ENCODE measurements around the gene TMEM108.
"Not testable (repeated sequence)": the region's sequence is repeated elsewhere in the genome, so short reads cannot be mapped to it uniquely, and the experiment has no call there.

TMEM108 gene

DNA sequence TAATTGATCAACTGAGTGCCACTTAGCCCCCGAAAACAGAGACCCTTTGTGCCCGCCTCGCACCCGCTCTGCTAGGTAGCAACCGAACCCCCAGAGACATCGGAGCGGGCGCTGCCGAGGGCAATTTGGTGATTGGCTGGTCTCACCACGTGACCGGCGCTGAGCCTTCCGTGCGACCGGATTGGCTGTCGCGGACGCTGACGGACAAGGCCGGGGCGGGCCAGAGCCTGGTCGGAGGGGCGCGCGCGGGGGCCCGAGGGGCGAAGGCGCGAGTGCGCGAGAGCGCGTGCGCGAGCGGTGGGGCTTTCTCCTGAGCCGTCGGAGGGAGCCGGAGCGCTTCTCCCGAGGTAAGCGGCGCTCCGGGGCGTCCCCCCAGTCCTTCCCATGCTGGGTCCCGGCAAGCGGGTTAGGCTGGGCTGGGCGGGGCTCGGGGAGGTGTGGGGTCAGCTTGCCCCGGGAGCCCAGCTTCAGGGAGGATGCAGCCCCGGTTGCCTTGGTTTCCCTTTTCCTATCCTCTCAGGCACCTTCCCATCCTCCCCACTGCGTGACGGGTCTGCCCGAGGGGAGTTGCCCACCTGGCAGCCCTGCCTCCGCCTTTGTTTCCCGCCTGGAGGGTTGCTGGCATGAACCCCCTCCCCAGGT lies at the start of gene TMEM108:
Gene TMEM108 (plus strand): TSS at position 303 of the 642 bp plus-strand sequence.
- in situ Hi-C loops (cut with HindIII; ENCODE audit: low sequenced_read_pairs), result no loop called here
- TF ChIP-seq, protein P1, sequence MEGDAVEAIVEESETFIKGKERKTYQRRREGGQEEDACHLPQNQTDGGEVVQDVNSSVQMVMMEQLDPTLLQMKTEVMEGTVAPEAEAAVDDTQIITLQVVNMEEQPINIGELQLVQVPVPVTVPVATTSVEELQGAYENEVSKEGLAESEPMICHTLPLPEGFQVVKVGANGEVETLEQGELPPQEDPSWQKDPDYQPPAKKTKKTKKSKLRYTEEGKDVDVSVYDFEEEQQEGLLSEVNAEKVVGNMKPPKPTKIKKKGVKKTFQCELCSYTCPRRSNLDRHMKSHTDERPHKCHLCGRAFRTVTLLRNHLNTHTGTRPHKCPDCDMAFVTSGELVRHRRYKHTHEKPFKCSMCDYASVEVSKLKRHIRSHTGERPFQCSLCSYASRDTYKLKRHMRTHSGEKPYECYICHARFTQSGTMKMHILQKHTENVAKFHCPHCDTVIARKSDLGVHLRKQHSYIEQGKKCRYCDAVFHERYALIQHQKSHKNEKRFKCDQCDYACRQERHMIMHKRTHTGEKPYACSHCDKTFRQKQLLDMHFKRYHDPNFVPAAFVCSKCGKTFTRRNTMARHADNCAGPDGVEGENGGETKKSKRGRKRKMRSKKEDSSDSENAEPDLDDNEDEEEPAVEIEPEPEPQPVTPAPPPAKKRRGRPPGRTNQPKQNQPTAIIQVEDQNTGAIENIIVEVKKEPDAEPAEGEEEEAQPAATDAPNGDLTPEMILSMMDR (IDR thresholded peaks at IDR 0.05; ENCODE audit: low read depth, low read length), result no peak
- peak within 1 kb of the TSS; percentile 71 for H3K4me3 ChIP-seq (ENCODE audit: low read depth, low read length)
- DNase-seq (ENCODE audit: low read depth, low spot score), result peak; percentile 75

DNA sequence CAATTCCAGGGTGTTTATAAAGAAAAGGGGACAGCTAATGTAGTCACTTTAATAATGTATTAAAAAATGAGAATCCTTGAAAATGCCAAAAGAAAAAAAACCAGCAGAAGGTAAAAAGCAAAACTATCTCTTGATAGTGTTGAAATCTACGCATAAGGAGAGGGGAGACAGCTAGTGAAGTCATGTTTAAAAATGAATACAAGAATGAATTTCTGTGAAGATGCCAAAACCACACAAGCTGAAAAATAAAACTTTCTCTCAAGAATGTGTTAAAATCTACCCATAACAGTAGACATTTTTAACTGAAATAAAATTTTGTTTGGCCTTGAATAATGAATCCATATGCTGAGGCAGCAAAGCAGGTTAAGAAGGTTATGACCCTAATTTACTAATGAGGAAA lies 42.2 kb upstream of the TMEM108 start:
- no peak for DNase-seq (ENCODE audit: low read depth, low spot score)
- in situ Hi-C loops (cut with HindIII; ENCODE audit: low sequenced_read_pairs), result no loop called here
- TF ChIP-seq, protein P1 (IDR thresholded peaks at IDR 0.05; ENCODE audit: low read depth, low read length), result no peak
- H3K4me3 ChIP-seq (ENCODE audit: low read depth, low read length), result no peak overlapping the region

DNA sequence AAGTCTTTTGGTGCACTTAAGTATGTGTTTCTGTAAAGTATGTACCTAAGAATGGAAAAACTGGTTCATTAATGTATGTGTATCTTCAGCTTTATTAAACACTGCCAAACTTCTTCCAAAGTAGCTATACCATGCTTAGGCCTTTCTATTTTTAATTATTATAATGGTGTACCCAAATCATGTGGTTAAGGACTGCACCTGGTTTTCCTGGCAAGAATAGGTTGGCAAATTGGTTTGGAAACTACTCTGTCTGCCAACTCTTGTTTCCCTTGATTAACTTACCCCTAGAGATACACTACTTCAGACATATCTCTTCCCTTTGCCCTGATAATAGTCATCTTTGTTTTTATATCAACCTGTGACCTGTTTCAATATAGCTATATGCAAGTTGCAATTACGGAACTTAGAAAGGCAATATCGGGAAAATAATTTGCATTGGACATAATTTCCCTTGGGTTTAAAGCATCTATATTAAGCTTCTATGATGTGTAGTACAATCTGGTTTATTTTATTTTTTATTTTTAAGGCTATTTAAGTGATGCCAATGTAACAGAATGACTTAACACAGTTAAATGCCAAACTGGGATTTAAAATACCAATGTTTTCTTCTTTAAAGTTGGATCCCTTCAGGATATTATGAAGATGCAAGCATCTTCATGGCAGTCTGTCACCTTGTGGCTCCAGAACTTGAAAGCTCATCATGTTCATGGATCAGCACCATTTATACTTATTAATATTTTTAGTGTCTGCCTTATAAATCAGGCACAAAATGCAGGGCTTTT lies 40.6 kb upstream of the TMEM108 start:
- TF ChIP-seq, protein P1 (IDR thresholded peaks at IDR 0.05; ENCODE audit: low read depth, low read length), result no peak
- no peak overlapping the region for H3K4me3 ChIP-seq (ENCODE audit: low read depth, low read length)
- in situ Hi-C loops (cut with HindIII; ENCODE audit: low sequenced_read_pairs), result no loop called here
- DNase-seq (ENCODE audit: low read depth, low spot score), result no peak

DNA sequence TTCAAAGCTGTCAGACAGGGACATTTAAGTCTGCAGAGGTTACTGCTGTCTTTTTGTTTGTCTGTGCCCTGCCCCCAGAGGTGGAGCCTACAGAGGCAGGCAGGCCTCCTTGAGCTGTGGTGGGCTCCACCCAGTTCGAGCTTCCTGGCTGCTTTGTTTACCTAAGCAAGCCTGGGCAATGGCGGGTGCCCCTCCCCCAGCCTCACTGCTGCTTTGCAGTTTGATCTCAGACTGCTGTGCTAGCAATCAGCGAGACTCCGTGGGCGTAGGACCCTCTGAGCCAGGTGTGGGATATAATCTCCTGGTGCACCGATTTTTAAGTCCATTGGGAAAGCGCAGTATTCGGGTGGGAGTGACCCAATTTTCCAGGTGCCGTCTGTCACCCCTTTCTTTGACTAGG lies 33.2 kb upstream of the TMEM108 start:
- in situ Hi-C loops (cut with HindIII; ENCODE audit: low sequenced_read_pairs); DNase-seq (ENCODE audit: low read depth, low spot score); H3K4me3 ChIP-seq (ENCODE audit: low read depth, low read length): not testable (repeated sequence)

DNA sequence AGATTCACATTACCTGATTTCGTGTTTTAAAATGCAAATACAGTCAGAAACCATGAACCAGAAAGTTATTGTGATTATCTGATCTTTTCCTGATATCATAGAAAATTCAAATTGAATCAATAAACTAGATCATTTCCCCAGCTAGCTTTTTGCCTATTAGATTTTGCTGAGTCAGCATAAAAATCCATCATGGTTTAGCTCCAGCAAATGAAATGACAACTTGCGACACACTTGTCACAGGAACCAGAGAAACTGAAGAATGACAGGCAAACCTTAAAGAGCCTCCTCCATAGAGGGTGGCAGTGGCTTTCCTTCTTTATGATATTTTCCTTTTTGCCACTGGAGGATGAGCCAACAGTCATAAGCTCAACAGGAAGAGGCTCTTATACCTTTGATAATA lies 30.6 kb upstream of the TMEM108 start:
- H3K4me3 ChIP-seq (ENCODE audit: low read depth, low read length), result no peak overlapping the region
- in situ Hi-C loops (cut with HindIII; ENCODE audit: low sequenced_read_pairs), result no loop called here
- TF ChIP-seq, protein P1 (IDR thresholded peaks at IDR 0.05; ENCODE audit: low read depth, low read length), result no peak
- no peak for DNase-seq (ENCODE audit: low read depth, low spot score)

DNA sequence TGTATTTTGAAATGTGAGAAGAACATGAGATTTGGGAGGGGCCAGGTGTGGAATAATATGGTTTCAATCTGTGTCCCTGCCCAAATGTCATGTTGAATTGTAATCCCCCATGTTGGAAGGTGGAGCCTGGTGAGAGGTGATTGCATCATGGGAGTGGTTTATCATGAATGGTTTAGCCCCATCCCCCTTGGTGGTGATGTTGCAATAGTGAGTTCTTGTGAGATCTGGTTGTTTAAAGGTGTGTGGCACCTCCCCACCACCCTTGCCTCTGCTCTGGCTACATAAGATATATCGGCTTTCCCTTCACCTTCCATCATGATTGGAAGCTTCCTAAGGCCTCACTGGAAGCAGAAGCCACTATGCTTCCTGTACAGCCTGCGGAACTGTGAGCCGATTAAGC lies 23.9 kb upstream of the TMEM108 start:
- DNase-seq (ENCODE audit: low read depth, low spot score), result no peak
- in situ Hi-C loops (cut with HindIII; ENCODE audit: low sequenced_read_pairs), result no loop called here
- H3K4me3 ChIP-seq (ENCODE audit: low read depth, low read length), result no peak overlapping the region
- TF ChIP-seq, protein P1 (IDR thresholded peaks at IDR 0.05; ENCODE audit: low read depth, low read length), result no peak

DNA sequence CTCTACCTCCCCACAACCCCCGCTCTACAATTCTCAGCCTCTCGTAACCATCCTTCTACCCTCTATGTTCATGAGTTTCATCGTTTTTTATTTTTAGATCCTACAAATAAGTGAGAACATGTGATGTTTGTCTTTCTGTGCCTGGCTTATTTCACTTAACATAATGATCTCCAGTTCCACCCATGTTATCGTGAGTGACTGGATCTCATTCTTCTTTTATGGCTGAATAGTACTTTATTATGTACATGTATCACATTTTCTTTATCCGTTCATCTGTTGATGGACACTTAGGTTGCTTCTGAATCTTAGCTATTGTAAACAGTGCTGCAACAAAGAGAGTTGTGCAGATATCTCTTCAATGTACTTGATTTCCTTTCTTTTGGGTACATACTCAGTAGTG lies 22.6 kb upstream of the TMEM108 start:
- in situ Hi-C loops (cut with HindIII; ENCODE audit: low sequenced_read_pairs); H3K4me3 ChIP-seq (ENCODE audit: low read depth, low read length); DNase-seq (ENCODE audit: low read depth, low spot score): not testable (repeated sequence)

Data from astrocyte of the spinal cord (primary cell).